Renal pelvis (tissue), 4 donors: ENCODE measurements around the gene ADAMTS2. TPM values are rescaled to one million over a fixed set of nuclear protein-coding genes. Genes with fewer than 3 reads are reported as not detected.

Experiments used
- DNase-seq: peaks from one replicate; pipeline ENCODE4 v3.0.0-alpha.2; 2013
- polyA plus RNA-seq, 3 donors: library from polyadenylated mRNA; unstranded; fragments of 120-200 nt; gene quantifications; one replicate each; pipeline ENCODE4 v1.2.1, GENCODE V29; 2013; ENCODE audit not compliant: insufficient read length in 3 of 3

The ADAMTS2 gene
- polyA plus RNA-seq, 3 donors = 10.6 to 11.7 (median 11.3) TPM

DNA sequence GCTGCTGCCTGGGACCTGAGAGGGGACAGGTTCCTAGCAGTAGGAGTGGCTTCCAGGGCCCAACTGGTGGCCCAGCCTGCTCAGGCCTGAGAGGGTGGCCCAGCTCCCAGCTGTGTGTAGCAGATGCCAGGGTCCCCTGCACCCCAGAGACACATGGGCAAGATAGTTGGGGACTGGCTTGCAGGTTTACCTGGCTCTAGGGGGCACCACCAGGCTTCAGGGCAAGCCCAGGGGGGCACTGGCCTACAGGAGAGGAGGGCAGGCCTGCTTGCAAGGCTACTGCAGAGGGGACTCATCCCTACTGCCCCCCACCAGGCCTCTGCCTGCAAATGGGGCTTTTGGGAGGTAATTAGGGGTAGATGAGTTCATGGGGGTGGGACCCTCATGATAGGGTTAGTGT, 161.8 kb downstream of the ADAMTS2 start:
- DNase-seq = no peak

DNA sequence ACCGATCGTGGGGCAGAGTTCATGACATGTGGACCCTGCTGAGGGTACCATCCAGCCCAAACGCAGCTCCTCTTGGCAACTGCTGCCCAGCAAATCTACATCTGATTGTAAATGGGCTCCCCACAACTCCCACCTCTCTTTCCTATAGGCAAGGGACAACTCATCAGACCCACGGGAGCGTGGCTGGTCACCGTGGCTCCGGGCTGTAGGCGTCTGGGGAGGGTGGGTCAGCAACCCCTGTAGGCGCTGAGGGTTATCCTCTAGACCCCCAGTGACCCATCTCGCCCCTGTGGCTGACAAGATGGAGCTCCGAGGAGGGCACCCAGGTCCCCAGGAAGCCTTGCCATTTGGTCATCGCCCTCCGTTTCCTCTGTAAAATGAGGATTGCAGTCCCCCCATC, 162.7 kb downstream of the ADAMTS2 start:
- DNase-seq = no peak

DNA sequence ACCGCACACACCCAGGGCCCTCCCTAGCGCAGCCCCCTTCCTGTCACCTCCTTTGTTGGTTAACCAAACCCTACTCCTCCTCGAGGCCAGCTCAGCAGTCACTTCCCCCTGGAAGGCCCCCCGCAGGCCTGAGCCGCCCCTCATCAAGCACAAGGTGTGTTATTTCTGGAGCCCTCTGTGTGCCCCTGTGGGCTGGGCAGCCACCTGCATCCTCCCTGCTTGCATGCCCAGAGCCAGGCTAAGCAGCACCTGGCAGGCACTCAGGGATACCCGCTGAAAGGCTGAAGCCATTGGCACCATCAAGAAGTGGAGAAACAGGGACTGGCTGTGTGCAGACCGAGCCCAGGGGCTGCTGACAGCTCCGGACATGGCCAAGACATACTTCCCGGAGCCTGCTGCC, 163.3 kb downstream of the ADAMTS2 start:
- no peak for DNase-seq

DNA sequence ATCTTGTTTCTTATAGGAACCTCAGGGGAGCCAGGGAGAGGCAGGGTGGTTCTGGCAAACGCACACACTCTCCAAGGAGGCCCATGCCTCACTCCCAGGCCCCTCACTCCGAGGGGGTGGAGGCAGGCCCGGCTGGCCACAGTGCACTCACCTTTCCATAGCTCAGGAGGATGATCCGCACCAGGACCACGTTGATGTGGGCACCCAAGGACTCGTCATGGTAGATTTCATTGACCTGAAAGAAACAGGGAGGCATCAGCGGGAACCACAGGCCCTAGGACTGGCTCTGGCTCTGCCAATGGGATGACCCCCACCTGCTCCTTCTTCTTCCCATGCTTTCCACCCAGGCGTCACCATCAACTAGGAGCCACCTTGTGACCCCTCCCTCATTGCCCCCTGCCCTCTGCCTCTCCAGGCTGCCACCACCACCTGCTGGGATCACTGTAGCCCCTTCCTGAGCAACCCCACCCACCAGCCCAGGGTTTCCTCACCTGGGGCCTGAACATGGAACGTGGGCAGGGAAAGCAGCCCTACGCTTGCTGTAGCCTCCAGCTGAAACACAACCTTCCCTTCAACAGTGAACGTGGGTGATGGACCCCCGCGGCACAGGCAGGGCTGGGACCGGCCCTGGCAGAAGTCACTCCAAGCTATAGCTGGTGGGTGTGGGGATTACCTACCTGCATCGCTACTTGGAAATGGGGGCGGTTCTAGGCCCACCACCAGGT, 164.2 kb downstream of the ADAMTS2 start:
- no peak for DNase-seq

DNA sequence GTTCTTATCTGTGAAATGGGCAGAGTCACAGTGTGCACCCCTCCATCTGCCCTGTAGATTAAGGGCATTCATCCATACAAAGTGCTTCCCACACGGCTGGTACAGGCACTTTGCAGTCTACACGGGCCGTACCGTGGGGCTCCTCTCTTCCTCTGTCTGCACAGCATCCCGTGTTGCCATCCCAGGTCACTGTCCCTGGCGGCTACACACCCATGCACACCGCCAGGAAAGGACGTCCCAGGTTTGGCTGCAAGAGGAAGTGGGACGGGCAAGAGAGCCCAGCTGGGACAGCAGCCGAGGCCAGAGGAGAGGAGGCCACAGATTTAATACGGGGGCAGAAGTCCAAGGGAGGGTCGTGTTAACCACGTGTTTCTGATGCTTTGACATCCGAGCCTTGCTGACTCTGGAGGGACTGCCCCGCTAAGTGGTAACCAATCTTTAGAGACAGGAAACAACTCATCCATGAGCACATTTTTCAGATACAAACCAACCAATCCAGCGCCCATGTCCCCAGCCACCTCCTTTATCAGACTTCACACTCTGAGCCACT, 165.1 kb downstream of the ADAMTS2 start:
- no peak for DNase-seq

DNA sequence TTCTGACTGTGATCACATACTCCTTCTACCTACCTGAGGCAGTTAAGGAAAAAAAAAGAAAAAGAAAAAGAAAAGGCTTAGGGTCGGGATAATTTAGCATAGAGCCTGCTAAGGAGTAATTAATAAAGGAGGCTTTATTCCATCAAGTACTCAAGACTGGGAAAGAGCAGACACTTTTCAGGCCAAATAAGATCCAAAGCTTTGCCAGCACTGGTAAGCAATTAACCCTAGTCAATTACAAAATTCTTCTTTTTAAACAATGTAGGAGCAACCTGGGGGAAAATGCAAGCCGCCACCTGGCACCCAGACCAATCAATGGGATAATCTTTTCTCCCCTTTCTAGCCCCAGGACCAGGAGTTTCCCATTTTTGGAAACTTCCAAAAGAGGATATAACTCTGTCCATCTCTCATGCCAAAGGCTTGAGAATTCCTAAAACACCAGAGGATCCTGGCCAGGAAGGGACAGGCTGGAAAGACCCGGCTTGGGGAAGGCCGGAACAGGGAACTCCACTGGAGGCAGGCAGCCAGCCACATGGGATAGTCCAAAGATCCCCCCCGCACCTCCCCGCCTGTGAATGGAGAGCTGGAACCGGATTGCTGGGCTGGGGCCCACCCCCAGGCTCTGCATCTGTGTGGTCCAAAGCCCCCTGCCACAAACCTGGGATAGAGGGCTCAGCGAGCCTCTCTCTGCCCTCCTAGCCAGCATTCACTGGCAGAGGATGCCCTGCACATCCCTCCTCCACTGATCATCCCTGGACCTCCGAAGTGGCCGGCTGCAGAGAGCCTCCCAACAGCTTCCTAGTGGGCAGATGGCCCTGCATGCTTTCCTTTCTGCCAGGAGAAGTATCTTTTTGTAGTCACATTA, 167.3 kb downstream of the ADAMTS2 start:
- DNase-seq = no peak

DNA sequence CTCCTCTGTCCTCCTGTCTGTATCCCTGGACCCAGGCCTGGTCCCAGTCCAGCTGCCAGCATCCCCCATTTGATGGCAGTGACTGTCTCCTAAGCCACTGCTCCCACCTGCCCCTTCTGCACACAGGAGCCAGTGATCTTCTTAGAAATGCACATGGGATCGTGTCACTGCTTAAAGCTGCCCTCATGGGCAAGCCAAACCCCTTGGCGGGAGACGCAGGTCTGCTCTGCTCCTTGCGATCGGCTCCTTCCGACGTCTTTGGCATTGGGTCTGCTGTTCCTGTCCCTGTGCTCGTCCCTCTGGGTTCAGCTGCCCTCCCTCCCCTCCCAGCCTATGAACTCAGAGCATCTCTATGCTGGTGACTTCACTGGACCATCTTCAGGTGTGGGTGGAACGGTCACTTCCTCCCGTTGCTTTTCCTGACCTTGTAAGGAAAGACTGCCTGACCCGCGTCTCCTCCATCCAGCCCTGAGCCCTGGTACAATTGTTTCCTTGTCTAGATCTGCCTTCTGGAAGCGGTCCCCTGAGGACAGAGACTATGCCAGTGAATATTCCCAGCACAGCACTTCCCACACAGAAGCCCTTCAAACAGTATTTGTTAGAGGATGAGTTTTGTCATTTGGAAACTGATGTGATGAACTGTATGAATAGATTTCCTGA, 168.6 kb downstream of the ADAMTS2 start:
- DNase-seq = no peak

DNA sequence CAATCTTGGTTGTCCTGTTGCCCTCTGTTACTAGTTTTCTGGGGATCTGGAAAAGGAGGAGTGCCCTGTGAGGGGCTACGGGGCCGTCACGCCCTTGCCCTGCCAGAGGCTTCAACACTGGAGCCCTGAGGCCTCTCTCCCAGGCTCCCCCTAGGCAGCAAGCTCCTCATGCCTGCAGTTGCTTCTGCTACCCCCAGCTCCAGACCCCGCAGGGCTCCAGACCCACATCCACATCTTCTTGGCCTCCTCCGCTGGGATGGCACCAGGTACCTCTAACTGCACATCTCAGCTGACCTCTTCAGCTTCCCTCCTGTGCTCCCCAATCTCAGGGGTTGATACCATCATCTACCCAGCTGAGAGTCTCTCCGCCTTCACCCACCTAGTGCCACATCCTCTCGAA, 169.1 kb downstream of the ADAMTS2 start:
- DNase-seq = no peak

DNA sequence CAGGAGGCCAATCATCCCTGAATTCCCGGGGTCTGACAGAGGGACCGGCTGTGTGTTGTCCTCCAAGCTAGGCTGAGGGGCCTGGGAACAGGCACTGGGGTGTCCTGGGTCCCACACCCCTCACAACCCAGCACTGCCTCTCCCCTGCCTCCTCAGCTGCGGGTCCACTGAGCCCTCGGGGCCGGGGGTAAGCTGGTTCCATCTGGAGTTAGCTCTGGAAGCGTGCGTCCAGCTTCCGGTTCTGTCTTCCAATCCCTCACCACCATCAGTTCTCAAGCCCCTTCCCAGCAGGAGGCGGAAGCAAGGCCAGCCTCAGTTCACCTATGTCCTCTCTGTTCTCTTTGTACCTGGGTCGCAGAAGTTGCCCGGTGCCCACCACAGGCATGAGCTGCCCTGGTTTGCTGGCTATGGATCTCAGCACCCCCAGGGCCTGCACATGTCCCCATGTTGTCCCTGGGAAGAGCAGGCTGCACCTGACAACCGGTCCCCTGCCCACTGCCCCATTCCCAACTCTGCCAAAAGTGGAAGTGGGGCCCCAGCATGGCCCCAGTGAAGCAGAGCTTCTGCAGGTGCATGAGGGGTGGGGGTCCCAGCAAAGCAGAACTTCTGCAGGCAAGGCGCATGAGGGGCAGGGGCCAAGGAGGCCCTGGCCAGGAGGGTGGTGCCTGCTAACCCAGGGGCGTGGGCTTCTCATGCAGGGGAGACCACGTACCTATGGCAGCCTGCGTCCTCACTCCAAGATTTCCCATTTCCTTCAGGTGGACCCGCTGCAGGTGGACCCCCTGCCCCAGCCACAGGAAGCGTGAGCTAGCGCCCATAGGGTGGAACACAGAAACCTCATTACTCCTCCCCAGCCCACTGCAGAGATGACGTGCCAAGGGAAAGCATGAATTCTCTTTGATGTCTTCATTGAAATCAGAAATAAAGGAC, 173.2 kb downstream of the ADAMTS2 start:
- no peak for DNase-seq

DNA sequence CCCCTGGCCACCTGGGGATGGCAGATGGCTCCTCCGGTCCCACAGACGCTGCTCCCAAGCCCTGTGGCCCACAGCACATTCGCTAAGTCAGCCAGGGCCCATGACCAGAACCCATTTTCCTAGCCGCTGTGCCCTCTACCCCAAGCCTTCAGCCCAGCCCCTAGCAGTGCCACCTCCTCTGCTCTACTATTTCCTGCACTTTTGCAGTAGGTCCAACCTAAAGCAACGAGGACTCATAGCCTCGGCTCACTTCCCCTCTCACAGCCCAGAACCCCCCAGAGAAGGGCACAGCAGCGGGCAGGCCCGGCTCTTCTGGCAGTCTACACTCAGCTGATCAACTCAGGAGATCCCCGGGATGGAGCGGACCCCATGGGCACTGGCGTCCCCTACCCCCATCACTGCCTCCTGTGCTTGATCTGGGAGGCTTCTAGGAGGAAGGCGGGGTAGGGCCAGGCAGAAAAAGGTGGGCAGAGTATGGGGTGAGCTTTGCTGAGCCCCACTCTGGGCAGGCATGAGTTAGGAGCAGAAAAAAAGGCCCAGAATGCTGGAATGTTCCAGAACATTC, 173.9 kb downstream of the ADAMTS2 start:
- DNase-seq = no peak

DNA sequence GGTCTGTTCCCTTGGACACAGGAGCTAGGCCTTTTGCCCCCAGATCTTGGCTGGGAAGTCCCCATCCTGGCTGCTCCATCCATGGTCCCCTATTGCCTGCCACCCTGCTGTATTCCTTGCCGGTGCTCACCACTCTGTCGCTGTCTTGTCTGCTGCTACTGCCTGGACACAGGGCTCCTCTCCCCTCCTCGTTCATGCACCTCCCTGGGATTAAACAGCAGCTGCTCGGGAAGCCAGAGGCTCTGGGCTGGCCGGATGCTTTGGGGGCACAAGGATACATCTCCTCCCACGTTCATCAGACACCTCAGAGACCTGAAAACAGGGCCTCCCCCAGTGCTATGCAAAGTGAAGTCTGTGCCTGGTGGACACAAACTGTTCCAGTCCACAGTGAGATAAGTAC, 174.7 kb downstream of the ADAMTS2 start:
- no peak for DNase-seq

DNA sequence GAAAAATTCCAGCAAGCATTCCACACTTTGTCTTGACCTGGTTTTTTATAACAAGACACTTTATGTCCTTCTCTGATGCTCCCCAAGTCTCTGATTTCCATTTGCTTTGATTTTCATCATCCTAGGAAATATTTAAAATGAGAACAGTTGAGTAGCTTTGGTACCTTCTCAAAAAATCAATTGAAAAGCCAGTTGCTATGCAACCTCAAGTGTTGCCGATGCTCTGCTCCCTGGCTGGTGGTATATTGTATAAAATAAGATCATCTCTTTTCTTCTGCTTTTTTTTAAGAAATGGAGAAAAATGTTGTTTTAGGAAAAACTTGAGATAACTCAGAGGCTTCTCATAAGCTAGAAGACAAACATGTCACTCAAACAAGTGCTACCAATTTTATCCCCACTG, 175.4 kb downstream of the ADAMTS2 start:
- no peak for DNase-seq

DNA sequence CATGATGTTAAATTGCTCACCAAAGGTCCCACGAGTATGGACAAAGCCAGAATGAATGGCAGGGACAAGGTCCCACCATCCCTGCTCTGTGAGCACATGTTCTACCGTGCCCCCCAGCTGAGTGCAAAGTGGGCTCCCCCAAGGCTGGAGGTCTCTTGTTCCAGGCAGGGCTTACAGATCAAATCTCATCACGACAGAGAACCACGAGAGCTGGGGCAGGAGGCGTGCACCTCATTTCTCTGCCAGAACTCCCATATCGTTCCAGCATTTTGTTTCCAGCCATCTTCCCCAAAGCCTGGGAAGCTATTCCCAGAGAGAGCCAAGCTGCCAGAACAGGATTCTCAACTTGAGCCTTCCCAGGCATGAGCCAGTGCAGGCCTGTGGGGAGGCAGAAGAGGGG, 176.6 kb downstream of the ADAMTS2 start:
- no peak for DNase-seq

DNA sequence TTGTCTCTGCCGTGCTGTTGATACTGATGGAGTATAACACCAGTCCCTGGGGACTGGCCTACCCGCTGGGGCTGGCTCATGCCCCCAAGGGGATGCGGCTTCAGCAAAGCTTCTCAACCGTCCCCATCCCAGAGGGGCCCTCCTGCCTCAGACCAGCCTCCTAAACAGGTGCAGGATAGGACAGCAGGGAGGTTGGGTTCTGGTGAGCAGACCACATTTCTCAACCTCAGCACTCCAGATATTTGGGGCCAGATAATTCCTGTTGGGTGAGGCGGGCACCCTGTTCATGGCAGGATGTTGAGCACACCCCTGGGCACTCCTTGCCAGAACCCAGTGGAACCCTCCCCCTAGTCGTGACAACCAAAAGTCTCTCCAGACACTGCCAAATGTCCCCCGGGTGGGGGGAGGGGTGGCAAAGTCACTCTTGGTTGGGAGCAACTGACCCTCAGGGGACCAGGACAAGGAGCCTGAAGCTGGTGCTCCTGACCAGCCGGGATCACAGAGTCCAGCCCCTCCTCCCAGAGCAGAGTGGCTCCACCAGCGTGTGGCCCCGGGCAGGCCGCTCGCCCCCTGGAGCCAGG, 177.3 kb downstream of the ADAMTS2 start:
- no peak for DNase-seq

DNA sequence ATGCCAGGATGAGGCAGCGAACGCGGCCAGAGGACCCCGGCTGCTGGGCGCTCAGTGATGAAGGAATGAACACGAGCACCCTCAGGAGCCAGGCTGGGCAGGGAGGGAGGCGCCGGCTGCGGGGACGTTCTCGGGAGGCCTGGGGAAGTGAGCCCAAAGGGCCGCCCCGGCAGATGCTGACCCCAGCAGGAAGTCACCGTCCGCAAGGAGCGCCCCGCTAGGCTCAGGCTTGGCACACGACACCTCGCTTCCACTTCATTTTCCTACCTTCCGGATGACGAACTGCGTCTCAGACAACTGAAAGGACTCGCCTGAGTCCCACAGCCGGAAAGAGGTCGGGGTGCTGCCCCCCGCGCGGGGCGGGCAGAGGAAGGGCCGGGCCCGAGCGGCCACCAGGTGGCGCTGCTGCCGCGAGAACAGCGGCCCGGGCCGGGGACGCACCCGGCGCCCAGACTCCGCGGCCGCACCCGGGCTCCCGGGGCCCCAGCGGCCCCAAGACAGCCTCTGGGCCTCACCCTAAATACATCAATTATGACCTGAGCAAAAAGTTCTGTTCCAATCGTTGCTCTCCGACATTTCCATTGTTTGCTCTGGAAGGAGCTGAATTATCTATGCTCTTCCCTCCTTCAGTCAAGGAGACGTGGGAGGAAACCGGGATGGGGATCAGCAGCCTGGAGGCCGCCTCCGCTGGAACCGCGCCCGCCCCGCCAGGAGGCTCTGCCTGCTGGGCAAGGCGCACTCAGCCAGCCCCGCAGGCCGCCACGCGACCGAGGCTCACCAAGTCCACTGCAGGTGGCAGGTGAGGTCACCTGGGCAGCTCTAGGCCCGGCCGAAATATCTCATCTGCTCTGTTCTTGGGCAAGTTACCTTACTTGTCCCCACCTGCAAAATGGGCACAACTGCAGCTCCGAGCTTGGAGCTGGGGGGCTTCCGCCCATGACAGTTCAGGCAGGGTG, 178.1 kb downstream of the ADAMTS2 start:
- peak; percentile 52 for DNase-seq

DNA sequence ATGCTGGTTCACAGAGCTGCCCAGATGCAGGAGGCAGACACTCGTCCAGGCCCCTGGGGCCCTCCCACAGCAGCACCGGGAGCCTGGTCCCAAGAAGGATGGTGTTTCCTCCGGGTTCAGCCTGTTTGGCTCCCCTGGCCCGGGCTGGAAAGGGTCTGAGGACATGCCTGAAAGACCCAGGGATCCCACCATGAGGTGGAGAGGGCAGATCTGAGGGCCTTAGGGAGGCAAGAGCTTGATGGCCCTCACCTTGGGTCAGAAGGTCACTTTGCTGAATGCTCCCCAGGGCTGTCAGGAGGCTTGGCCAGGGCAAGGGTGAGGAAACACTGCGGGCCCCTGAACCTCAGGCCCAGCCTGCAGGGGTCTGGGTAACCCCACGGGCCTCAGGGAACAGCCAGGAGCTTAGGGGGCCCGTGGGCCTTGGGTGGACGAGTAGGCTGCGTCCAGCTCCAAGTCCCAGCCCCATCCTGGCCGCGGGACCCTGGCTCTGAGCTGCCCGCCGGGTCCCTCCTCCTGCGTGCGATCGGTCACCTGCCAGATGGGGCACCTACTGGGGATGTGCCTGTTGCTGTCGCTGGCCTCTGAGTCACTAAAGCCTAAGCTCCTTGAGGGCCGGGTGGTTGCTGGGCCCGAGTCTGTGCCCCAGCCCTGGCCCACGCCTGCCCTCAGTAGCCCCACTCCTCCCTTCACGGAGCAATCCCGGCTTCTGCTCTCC, 178.9 kb downstream of the ADAMTS2 start:
- no peak for DNase-seq

DNA sequence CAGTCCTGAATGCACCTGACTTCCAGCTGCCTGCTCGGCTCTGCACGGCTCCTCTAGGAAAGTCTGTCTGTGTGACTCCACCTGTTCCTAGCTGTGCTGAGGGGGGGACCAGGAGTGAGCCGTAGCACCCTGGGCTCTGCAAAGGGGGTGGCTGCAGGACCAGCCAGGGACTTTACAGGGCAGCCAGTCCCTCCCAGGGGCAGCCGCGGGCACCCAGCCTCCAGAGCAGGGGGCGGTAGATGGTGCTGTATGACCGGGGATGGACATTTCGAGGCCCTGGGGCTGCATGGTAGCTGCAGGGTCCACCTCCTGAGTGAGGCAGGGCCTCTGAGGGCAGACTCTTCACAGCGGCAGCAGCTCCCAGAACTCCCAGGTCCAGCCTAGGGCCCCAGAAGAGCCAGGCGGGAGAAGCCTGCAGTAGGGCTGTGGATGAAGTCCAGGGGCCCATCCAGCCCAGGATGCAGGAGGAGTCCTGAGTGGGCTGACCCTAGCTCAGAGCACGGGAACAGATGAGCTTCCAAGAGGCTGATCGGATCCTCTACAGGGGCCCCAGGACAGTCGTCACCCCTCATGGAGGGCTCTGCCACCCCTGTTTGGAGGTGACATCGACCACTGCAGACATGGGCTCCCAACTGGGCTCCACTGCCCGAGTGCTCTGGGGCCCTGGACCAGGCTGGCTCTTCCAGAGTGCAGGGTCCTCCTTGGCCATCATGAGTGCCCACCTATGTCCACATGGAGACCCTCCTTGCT, 179.7 kb downstream of the ADAMTS2 start:
- DNase-seq = no peak
